K562 (cell line): ENCODE measurements around the gene AFG1L. TPM values are rescaled to one million over a fixed set of nuclear protein-coding genes. Genes with fewer than 3 reads are reported as not detected.

Experiments used
- ARHGAP35 ChIP-seq: fragments of 450-650 bp; IDR thresholded peaks from 2 replicates; pipeline ENCODE4 v1.6.1; 2018; ENCODE audit not compliant: partially characterized antibody
- CBX1 ChIP-seq: sonication (generic); IDR thresholded peaks from 2 replicates; pipeline ENCODE4 v1.6.1; 2016; ENCODE audit warnings: antibody characterized with exemption, low read depth, mild to moderate bottlenecking
- ELF2 ChIP-seq: fragments of 250-450 bp; sonication (Bioruptor Pico); IDR thresholded peaks from 2 replicates; pipeline ENCODE4 v1.5.0; 2021; ENCODE audit warnings: mild to moderate bottlenecking
- GATAD2B ChIP-seq: fragments of 450-650 bp; IDR thresholded peaks from 2 replicates; pipeline ENCODE4 v1.6.1; 2017; ENCODE audit warnings: mild to moderate bottlenecking, borderline replicate concordance
- NONO ChIP-seq, 2 experiments: fragments of 200-400 bp in 1 of 2; fragments of 450-650 bp in 1 of 2; formaldehyde crosslinking in 1 of 2; IDR thresholded peaks; 2 replicates each; pipeline ENCODE4 v1.6.1; 2017; ENCODE audit warnings: low read depth in 2 of 2, mild to moderate bottlenecking in 2 of 2, moderate library complexity in 2 of 2, low read length in 1 of 2
- POLR2B ChIP-seq: fragments of 450-650 bp; IDR thresholded peaks from 2 replicates; pipeline ENCODE4 v1.6.1; 2018; ENCODE audit warnings: low read depth; ENCODE audit not compliant: partially characterized antibody
- RNF2 ChIP-seq: sonication (generic); IDR thresholded peaks from 2 replicates; pipeline ENCODE4 v1.6.1; 2016
- TFAP4 ChIP-seq: sonication (generic); formaldehyde crosslinking; IDR thresholded peaks from 2 replicates; pipeline ENCODE4 v1.8.0; 2022; ENCODE audit warnings: missing genetic modification reagents, mild to moderate bottlenecking, moderate library complexity, borderline replicate concordance
- ZBTB33 ChIP-seq: sonication (generic); formaldehyde crosslinking; IDR thresholded peaks from 2 replicates; pipeline ENCODE4 v1.8.1; 2023; ENCODE audit warnings: mild to moderate bottlenecking, missing genetic modification reagents
- ZC3H4 ChIP-seq: sonication (generic); formaldehyde crosslinking; IDR thresholded peaks from 2 replicates; pipeline ENCODE4 v1.9.0; 2021; ENCODE audit warnings: missing genetic modification reagents, borderline replicate concordance
- ZKSCAN1 ChIP-seq: fragments of 150-350 bp; IDR thresholded peaks from 2 replicates; pipeline ENCODE4 v1.6.1; 2016; ENCODE audit warnings: low read depth, low read length
- ZNF23 ChIP-seq: fragments of 250-450 bp; sonication (Bioruptor Pico); IDR thresholded peaks from 2 replicates; pipeline ENCODE4 v1.4.0; 2020; ENCODE audit warnings: mild to moderate bottlenecking
- ZNF639 ChIP-seq, 2 experiments: fragments of 200-800 bp in 1 of 2; sonication (Bioruptor generic) in 1 of 2; sonication (generic) in 1 of 2; formaldehyde crosslinking in 1 of 2; IDR thresholded peaks in 1 of 2; conservative IDR thresholded peaks in 1 of 2; 2 replicates each; pipeline versions ENCODE4 v1.5.0 to v1.6.1; 2016 to 2020; ENCODE audit warnings: missing compliant biosample characterization in 1 of 2, missing genetic modification characterization in 1 of 2, missing genetic modification reagents in 1 of 2
- polyA plus RNA-seq, 8 experiments: library from polyadenylated mRNA; depleted of rRNA in 4 of 8; stranded (reverse) in 5 of 8; unstranded in 3 of 8; fragments of >200 nt; fragmentation: Nextera tagmentation in 2 of 8; fragmentation: Illumina TruSeq in 1 of 8; extraction: Ambion mirVana in 2 of 8; extraction: Trizol in 1 of 8; gene quantifications; 2 replicates each; pipeline versions ENCODE4 v1.2.1 to v1.2.3, GENCODE V29; 2011 to 2014; ENCODE audit warnings: inconsistent platforms in 1 of 8, missing spikeins in 1 of 8
- total RNA-seq, 7 experiments: library from RNA; depleted of rRNA in 6 of 7; stranded (reverse); fragments of >200 nt in 6 of 7; fragmentation: Illumina TruSeq in 2 of 7; extraction: Trizol in 2 of 7; gene quantifications; 2 replicates each; pipeline versions ENCODE4 v1.2.1 to v1.2.3, GENCODE V29; 2011 to 2021; ENCODE audit warnings: low replicate concordance in 1 of 7

Gene AFG1L
- total and polyA plus RNA-seq, 9 of the 15 experiments (the other 6 are each of a cell fraction or from before 2014, with no cell fraction given), result 2.2 to 15.5 (median 5.8) TPM

- TF ChIP-seq ARHGAP35, result no peak
- TF ChIP-seq TFAP4 (CRISPR knock-in tag), result peak; percentile 62
- TF ChIP-seq ZBTB33 (CRISPR knock-in tag), result peak; percentile 63; the same call in 1 of the 2 replicates
- 0 out of 2 replicates have a peak, but pooled peaks have one; percentile 26 for TF ChIP-seq RNF2
- peak in 1 of 2 experiments; percentile 23; a peak in 1 of 4 replicates for TF ChIP-seq ZNF639 (CRISPR knock-in tag; conservative IDR thresholded peaks at IDR 0.05 in 1 of 2, IDR thresholded peaks at IDR 0.05 in 1 of 2)
- peak; percentile 15 to 73; a peak in 3 of 4 replicates for TF ChIP-seq NONO (IDR thresholded peaks at IDR 0.05; ENCODE audit: low read depth in 2 of 2, low read length in 1 of 2)
- 0 out of 2 replicates have a peak, but pooled peaks have one; percentile 30 for TF ChIP-seq ZC3H4 (CRISPR knock-in tag)
- TF ChIP-seq ELF2 (CRISPR knock-in tag), result no peak
- TF ChIP-seq GATAD2B, result peak; percentile 59; the same call in 1 of the 2 replicates
- peak; percentile 75 for TF ChIP-seq POLR2B
- 0 out of 2 replicates have a peak, but pooled peaks have one; percentile 42 for TF ChIP-seq CBX1
- TF ChIP-seq ZNF23 (CRISPR knock-in tag), result no peak
- TF ChIP-seq ZKSCAN1, result no peak
These were observed 265.8 kb downstream of the AFG1L start, which contains the start of gene FOXO3 (continued) for GRCh38 chr6:108560463-108561308.
